NB4 (cell line): Measurements from ENCODE around the gene ORAI2.

Source experiments
- CTCF ChIP-seq: IDR thresholded peaks from one replicate; pipeline ENCODE4 v1.5.1; 2012; ENCODE audit warnings: low read depth, low read length
- MAX ChIP-seq: IDR thresholded peaks from 2 replicates; pipeline ENCODE4 v1.6.1; 2011; ENCODE audit warnings: low read depth, low read length
- MYC ChIP-seq: IDR thresholded peaks from 2 replicates; pipeline ENCODE4 v1.6.1; 2011; ENCODE audit warnings: low read depth, low read length
- POLR2A ChIP-seq: IDR thresholded peaks from 2 replicates; pipeline ENCODE4 v1.6.1; 2011; ENCODE audit warnings: mild to moderate bottlenecking; ENCODE audit not compliant: insufficient read length; ENCODE audit errors: extremely low read depth

GRCh38 chr7:102453319-102453718 is 19.9 kb downstream of the ORAI2 start:
- no peak for TF ChIP-seq CTCF
- no peak for TF ChIP-seq POLR2A
- no peak for TF ChIP-seq MAX
- no peak for TF ChIP-seq MYC
